Sigmoid colon (tissue), 7 donors: ENCODE data around the gene MOCS1. TPM values are rescaled to one million over a fixed set of nuclear protein-coding genes. Genes with fewer than 3 reads are reported as not detected.
A peak's percentile ranks its signal among the peaks of the same experiment; 100 is the strongest.

Source experiments
- DNase-seq: peaks from one replicate; pipeline ENCODE4 v3.0.0-alpha.2; 2019
- H3K27ac ChIP-seq, 4 donors: fragments of 200-600 bp; sonication (generic); one replicate each; pipeline ENCODE4 v1.5.1; 2016 to 2019; ENCODE audit warnings: mild to moderate bottlenecking in 1 of 4
- H3K27me3 ChIP-seq, 3 donors: fragments of 200-600 bp; sonication (generic); one replicate each; pipeline ENCODE4 v1.5.1; 2019; ENCODE audit warnings: mild to moderate bottlenecking in 1 of 3
- H3K36me3 ChIP-seq, 4 donors: fragments of 200-600 bp; sonication (generic); one replicate each; pipeline ENCODE4 v1.5.1; 2016 to 2019
- H3K4me1 ChIP-seq, 4 donors: fragments of 200-600 bp; sonication (generic); one replicate each; pipeline ENCODE4 v1.5.1; 2017 to 2019
- H3K4me3 ChIP-seq, 4 donors: fragments of 200-600 bp; sonication (generic); one replicate each; pipeline ENCODE4 v1.5.1; 2017 to 2019; ENCODE audit warnings: mild to moderate bottlenecking in 2 of 4, moderate library complexity in 1 of 4
- H3K9me3 ChIP-seq, 4 donors: fragments of 200-600 bp in 3 of 4; sonication (generic) in 3 of 4; one replicate each; pipeline versions ENCODE4 v1.5.1 to v1.6.1; 2013 to 2019
- EP300 ChIP-seq, 4 donors: sonication (generic); formaldehyde crosslinking; IDR thresholded peaks; one replicate each; pipeline ENCODE4 v1.6.1; 2017; ENCODE audit warnings: antibody characterized with exemption in 4 of 4
- POLR2A ChIP-seq, 2 donors: fragments of 450-650 bp; IDR thresholded peaks; one replicate each; pipeline ENCODE4 v1.6.1; 2016; ENCODE audit warnings: antibody characterized with exemption in 2 of 2, mild to moderate bottlenecking in 2 of 2, moderate library complexity in 2 of 2
- POLR2AphosphoS5 ChIP-seq, 4 donors: sonication (generic); formaldehyde crosslinking; IDR thresholded peaks; one replicate each; pipeline ENCODE4 v1.6.1; 2017; ENCODE audit warnings: antibody characterized with exemption in 4 of 4
- WGBS, 2 donors: extraction: QIAGEN DNeasy Blood & Tissue Kit; methylation state at CpG; one replicate each; pipeline ENCODE4 v1.1.7; 2013; 5-methylcytosine and 5-hydroxymethylcytosine counted together
- intact Hi-C: fragments of 100-400 bp; cut with DNase I; formaldehyde crosslinking; loops from one replicate; pipeline ENCODE4 v1.15.1; 2023
- polyA plus RNA-seq, 3 donors: library from polyadenylated mRNA; stranded (reverse); fragments of 200-250 nt; gene quantifications; one replicate each; pipeline ENCODE4 v1.2.3, GENCODE V29; 2013
- total RNA-seq, 4 donors: library from RNA; depleted of rRNA; stranded (reverse); fragments of >200 nt; gene quantifications; one replicate each; pipeline ENCODE4 v1.1.0, GENCODE V29; 2016
- TF ChIP-seq, protein P1 (sequence below), 4 experiments: fragments of 450-650 bp in 3 of 4; fragments of 200-600 bp in 1 of 4; IDR thresholded peaks; one replicate each; pipeline ENCODE4 v1.5.1; 2016 to 2019; ENCODE audit warnings: antibody characterized with exemption in 4 of 4, mild to moderate bottlenecking in 3 of 4, moderate library complexity in 2 of 4
- donor health status: healthy with polysubstance abuse.
- donor health status: Bipolar disorder and iron deficiency.
- donor health status: healthy.

Gene MOCS1
- total and polyA plus RNA-seq, 7 donors, result 11.9 to 16.2 (median 13.8) TPM

DNA sequence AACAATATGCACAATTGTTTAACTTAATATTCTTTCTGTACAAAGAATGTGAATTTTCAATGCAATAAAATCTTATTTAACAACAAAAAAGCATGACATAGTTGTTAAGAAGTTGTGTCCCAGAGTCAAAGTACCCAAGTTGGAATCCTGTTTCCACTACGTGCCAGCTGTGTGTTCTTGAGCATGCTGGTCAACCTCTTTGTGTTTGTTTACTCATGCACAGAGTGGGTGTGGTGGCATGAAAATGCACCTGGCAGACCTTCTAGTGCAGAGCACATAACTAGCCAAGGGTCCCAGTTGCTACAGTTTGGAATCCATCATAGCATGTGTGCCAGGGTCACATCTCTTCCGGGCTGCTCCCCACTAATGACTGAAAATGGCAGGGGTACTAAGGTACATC is 24.7 kb upstream of the MOCS1 start:
- H3K36me3 ChIP-seq, result no peaks in the 10 kb centered on the region
- intact Hi-C loops, result no loop called here
- no peaks in the 10 kb centered on the region for H3K27me3 ChIP-seq
- H3K9me3 ChIP-seq, result no peaks in the 10 kb centered on the region
- no peaks in the 10 kb centered on the region for H3K4me1 ChIP-seq
- H3K27ac ChIP-seq, result no peak overlapping the region
- TF ChIP-seq EP300 (IDR thresholded peaks at IDR 0.05) (no peak), POLR2A (IDR thresholded peaks at IDR 0.05) (no peak), POLR2AphosphoS5 (IDR thresholded peaks at IDR 0.05) (no peak)
- TF ChIP-seq, protein P1, sequence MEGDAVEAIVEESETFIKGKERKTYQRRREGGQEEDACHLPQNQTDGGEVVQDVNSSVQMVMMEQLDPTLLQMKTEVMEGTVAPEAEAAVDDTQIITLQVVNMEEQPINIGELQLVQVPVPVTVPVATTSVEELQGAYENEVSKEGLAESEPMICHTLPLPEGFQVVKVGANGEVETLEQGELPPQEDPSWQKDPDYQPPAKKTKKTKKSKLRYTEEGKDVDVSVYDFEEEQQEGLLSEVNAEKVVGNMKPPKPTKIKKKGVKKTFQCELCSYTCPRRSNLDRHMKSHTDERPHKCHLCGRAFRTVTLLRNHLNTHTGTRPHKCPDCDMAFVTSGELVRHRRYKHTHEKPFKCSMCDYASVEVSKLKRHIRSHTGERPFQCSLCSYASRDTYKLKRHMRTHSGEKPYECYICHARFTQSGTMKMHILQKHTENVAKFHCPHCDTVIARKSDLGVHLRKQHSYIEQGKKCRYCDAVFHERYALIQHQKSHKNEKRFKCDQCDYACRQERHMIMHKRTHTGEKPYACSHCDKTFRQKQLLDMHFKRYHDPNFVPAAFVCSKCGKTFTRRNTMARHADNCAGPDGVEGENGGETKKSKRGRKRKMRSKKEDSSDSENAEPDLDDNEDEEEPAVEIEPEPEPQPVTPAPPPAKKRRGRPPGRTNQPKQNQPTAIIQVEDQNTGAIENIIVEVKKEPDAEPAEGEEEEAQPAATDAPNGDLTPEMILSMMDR (IDR thresholded peaks at IDR 0.05), result no peak
- DNase-seq, result no peak
- 57 to 79% methylated on average over 2 of the region's 2 CpGs for WGBS, 2 donors
- no peak overlapping the region for H3K4me3 ChIP-seq

DNA sequence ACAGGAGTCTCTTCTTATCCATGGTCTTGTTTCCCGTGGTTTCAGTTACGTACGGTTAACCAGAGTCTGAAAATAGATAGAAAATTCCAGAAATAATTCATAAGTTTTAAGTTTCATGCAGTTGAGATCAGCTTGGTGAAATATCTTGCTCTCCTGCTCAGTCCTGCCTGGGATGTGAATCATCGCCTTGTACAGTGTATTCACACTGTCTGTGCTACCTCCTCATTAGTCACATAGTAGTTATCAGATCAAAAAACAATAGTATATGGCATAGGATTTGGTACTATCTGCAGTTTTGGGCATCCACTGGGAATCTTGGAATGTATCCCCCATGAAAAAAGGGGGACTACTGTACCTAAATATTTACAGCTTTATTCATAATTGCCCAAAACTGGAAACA is 22.7 kb upstream of the MOCS1 start:
- Histone ChIP-seq H3K27me3 (no peaks in the 10 kb centered on the region), H3K4me1 (no peaks in the 10 kb centered on the region), H3K27ac (no peak overlapping the region), H3K4me3 (no peak overlapping the region), H3K36me3 (no peaks in the 10 kb centered on the region), H3K9me3 (no peaks in the 10 kb centered on the region)
- no peak for DNase-seq
- 93 to 98% methylated on average over 4 of the region's 4 CpGs for WGBS, 2 donors
- TF ChIP-seq POLR2A (IDR thresholded peaks at IDR 0.05), result no peak
- TF ChIP-seq POLR2AphosphoS5 (IDR thresholded peaks at IDR 0.05), result no peak
- TF ChIP-seq EP300 (IDR thresholded peaks at IDR 0.05), result no peak
- TF ChIP-seq, protein P1 (IDR thresholded peaks at IDR 0.05), result no peak
- intact Hi-C loops, result no loop called here

DNA sequence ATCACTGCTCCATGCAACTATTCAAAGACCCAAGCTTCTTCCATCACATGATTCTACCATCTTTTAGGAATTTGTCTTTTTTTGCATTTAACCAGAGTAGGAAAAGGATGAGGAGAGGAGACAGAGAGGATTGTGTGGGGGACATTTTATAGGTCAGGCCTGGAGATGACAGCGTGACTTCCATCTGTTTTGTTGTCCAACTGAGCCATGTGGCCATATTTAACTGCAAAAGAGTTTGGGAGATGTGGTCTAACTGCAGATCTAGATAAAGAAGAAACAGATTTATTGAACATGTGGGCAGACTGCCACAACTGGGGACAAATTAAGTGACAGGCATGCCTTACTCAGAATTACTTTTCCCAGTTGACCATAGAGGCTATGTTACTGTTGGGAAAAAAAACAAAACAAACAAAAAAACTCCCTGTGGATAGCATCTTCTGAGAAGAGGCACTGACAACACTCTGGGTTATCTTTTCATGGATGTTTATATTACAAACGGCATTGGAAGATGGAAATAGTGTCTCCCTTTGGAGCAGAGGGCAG is 18.9 kb upstream of the MOCS1 start:
- Histone ChIP-seq H3K4me1 (no peaks in the 10 kb centered on the region), H3K27ac (no peak overlapping the region), H3K4me3 (no peak overlapping the region), H3K36me3 (no peaks in the 10 kb centered on the region), H3K9me3 (no peaks in the 10 kb centered on the region), H3K27me3 (peaks cover 0 to 4% (median 0%) of the 10 kb centered on the region in 3 donors)
- no peak for DNase-seq
- intact Hi-C loops, result no loop called here
- 80 to 86% methylated on average over 2 of the region's 2 CpGs for WGBS, 2 donors
- TF ChIP-seq, protein P1 (IDR thresholded peaks at IDR 0.05), result no peak
- no peak for TF ChIP-seq POLR2AphosphoS5 (IDR thresholded peaks at IDR 0.05)
- no peak for TF ChIP-seq EP300 (IDR thresholded peaks at IDR 0.05)
- TF ChIP-seq POLR2A (IDR thresholded peaks at IDR 0.05), result no peak

DNA sequence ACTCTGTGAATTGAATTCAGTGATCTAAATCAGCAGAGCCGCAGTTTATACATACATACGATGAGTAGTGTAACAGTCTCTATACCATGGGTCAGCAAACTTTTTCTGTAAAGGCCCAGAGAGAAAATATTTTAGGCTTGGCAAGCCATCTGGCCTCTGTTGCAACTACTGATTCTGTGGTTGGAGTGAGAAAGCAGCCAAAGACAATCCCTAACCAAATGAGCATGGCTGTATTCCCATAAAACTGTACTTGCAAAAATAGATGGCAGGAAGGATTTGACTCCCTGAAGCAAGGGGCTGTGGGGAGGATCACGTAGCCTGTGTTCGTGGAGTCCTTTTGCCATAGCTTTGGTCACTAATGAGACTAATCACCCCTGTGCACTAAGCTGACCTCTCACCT is 17.9 kb upstream of the MOCS1 start:
- H3K36me3 ChIP-seq, result no peaks in the 10 kb centered on the region
- H3K4me3 ChIP-seq, result no peak overlapping the region
- no peaks in the 10 kb centered on the region for H3K9me3 ChIP-seq
- H3K27me3 ChIP-seq, result peaks cover 0 to 4% (median 0%) of the 10 kb centered on the region in 3 donors
- 78 to 87% methylated on average over 4 of the region's 4 CpGs for WGBS, 2 donors
- DNase-seq, result no peak
- H3K27ac ChIP-seq, result no peak overlapping the region
- TF ChIP-seq EP300 (IDR thresholded peaks at IDR 0.05), result no peak
- TF ChIP-seq, protein P1 (IDR thresholded peaks at IDR 0.05), result no peak
- TF ChIP-seq POLR2AphosphoS5 (IDR thresholded peaks at IDR 0.05), result no peak
- TF ChIP-seq POLR2A (IDR thresholded peaks at IDR 0.05), result no peak
- no peaks in the 10 kb centered on the region for H3K4me1 ChIP-seq
- intact Hi-C loops, result no loop called here

DNA sequence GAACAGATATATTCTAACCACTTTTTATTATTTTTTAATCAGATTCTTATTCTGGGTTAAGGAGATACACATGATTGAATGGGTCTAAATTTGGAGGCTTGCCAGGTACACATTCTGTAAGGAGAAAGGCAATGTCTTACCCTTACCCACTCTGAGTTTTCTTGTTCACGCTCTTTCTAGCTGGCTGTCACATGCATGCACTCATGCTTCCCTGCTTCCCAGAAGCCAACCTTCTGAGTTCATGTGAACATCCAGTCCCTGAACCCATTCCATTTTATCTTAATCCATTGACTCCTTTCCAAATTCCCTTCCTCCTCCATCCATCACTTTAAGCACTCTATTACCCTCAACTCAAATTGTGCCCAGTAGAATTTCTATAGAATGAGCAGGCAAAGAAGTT is 17.5 kb upstream of the MOCS1 start:
- TF ChIP-seq POLR2AphosphoS5 (IDR thresholded peaks at IDR 0.05), result peak in 1 of 4 donors; percentile 7
- TF ChIP-seq POLR2A (IDR thresholded peaks at IDR 0.05), result no peak
- WGBS, 2 donors, result 90 to 95% methylated on average over 1 of the region's 1 CpG
- intact Hi-C loops, result no loop called here
- no peak for DNase-seq
- H3K4me3 ChIP-seq, result no peak overlapping the region
- no peaks in the 10 kb centered on the region for H3K36me3 ChIP-seq
- H3K27ac ChIP-seq, result no peak overlapping the region
- no peaks in the 10 kb centered on the region for H3K9me3 ChIP-seq
- H3K4me1 ChIP-seq, result no peaks in the 10 kb centered on the region
- H3K27me3 ChIP-seq, result peaks cover 0 to 4% (median 0%) of the 10 kb centered on the region in 3 donors
